ENCODE results near the gene SNHG17.

GRCh38 chr20:38453941-38454340, 18.8 kb upstream of the SNHG17 start:
- TF ChIP-seq CTCF (conservative IDR thresholded peaks at IDR 0.05; ENCODE audit: low read depth, low read length), result no peak
- no peak for TF ChIP-seq EZH2 (IDR thresholded peaks at IDR 0.05; ENCODE audit: borderline replicate concordance, low read depth, low read length, poor library complexity, severe bottlenecking)
